HG03196 (cell line): ENCODE results near the gene RIPOR2.

Source experiments
- ATAC-seq: cut with Tn5 transposase; IDR thresholded peaks from one replicate; pipeline ENCODE4 v1.9.1; 2021; ENCODE audit not compliant: unreplicated experiment

Gene RIPOR2

GRCh38 chr6:24856246-24856599, 79.5 kb downstream of the RIPOR2 start:
- no peak for ATAC-seq

- no peak for ATAC-seq
These were observed 80.1 kb downstream of the RIPOR2 start for GRCh38 chr6:24855395-24856245.

GRCh38 chr6:24854077-24854666, 81.6 kb downstream of the RIPOR2 start:
- ATAC-seq: no peak

GRCh38 chr6:24851086-24851485, 84.7 kb downstream of the RIPOR2 start:
- ATAC-seq: no peak

- no peak for ATAC-seq
These were observed 86.0 kb downstream of the RIPOR2 start for GRCh38 chr6:24849713-24850112.

- ATAC-seq: no peak
These were observed 87.3 kb downstream of the RIPOR2 start for GRCh38 chr6:24848461-24848860.

- ATAC-seq: no peak
These were observed 88.4 kb downstream of the RIPOR2 start for GRCh38 chr6:24847402-24847801.

GRCh38 chr6:24845578-24845977, 90.2 kb downstream of the RIPOR2 start:
- ATAC-seq: no peak

GRCh38 chr6:24844903-24845302, 90.9 kb downstream of the RIPOR2 start:
- no peak for ATAC-seq

- ATAC-seq: no peak
These were observed 91.7 kb downstream of the RIPOR2 start for GRCh38 chr6:24844061-24844460.

GRCh38 chr6:24840187-24840586, 95.6 kb downstream of the RIPOR2 start:
- ATAC-seq: no peak

GRCh38 chr6:24838994-24839393, 96.8 kb downstream of the RIPOR2 start:
- ATAC-seq: no peak

- ATAC-seq: no peak
These were observed 97.7 kb downstream of the RIPOR2 start for GRCh38 chr6:24838081-24838480.

- ATAC-seq: no peak
These were observed 99.7 kb downstream of the RIPOR2 start for GRCh38 chr6:24836109-24836508.

GRCh38 chr6:24833711-24834386, 101.9 kb downstream of the RIPOR2 start:
- no peak for ATAC-seq

GRCh38 chr6:24832794-24833193, 103.0 kb downstream of the RIPOR2 start:
- no peak for ATAC-seq

GRCh38 chr6:24831771-24832716, 103.7 kb downstream of the RIPOR2 start:
- no peak for ATAC-seq

- no peak for ATAC-seq
These were observed 106.1 kb downstream of the RIPOR2 start for GRCh38 chr6:24829657-24830056.

GRCh38 chr6:24827970-24828369, 107.8 kb downstream of the RIPOR2 start:
- no peak for ATAC-seq

- ATAC-seq: no peak
These were observed 108.6 kb downstream of the RIPOR2 start for GRCh38 chr6:24827162-24827561.

GRCh38 chr6:24825130-24825630, 110.6 kb downstream of the RIPOR2 start:
- no peak for ATAC-seq
